Measurements from ENCODE around the gene IL17B.
A peak's percentile ranks its signal among the peaks of the same experiment; 100 is the strongest.

The IL17B gene

DNA sequence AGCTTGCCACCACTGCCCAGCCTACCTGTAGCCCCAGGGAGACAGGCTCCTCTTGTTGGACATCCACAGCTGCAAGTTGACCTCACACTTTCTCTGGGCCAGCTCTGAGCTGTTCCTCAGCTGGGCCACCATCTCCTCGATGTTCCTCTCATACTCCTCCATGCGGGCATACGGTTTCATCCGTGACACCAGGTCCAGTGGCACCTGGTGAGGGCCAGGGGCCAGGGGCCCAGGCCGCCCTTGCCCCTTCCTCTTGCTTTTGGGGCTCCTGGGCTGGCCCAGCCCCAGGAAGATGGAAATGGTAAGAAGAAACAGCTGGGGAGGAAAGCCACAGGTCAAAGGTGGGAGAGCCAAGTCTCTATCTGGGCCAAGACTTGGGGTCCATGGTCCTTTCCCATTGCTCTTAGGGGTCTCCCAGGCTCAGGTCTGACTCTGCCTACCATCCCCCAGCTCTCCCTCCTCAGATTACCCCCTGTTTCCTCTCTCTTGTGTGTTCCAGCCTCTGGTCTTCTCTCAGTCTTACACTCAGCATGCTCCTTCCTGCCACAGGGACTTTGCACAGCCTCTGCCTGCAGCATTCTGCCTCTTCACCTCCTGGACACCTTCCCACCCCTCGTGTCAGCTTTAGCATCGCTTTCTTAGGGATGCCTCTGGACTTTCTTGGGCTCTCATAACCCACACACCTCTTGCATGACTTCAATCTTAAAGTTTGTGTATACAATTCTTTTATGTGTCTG lies 2.2 kb downstream of the IL17B start:
- no peak for DNase-seq (ENCODE audit: low read depth, low spot score)

DNA sequence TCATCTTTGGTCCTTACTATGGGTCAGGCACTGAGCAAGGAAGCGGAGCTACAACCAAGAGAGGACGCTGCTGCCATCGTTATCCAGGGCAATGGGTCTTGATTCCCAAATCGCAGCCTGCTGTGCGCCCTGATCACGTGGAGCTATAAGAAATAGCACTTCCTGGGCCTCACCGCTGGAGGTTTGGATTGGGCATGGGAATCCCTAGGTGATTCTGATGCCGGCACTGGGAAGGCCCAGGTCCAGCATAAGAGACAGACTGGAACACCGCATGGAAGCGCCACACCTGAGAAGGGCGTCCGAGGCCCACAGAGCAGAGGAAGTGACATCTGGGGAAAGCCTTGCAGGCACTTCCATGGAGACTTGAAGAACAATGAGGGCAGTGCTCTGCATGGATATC lies 3.0 kb downstream of the IL17B start:
- DNase-seq (ENCODE audit: low read depth, low spot score) = no peak

- no peak for DNase-seq (ENCODE audit: low read depth, low spot score)
These were observed 3.7 kb downstream of the IL17B start for GRCh38 chr5:149375434-149375833.

DNA sequence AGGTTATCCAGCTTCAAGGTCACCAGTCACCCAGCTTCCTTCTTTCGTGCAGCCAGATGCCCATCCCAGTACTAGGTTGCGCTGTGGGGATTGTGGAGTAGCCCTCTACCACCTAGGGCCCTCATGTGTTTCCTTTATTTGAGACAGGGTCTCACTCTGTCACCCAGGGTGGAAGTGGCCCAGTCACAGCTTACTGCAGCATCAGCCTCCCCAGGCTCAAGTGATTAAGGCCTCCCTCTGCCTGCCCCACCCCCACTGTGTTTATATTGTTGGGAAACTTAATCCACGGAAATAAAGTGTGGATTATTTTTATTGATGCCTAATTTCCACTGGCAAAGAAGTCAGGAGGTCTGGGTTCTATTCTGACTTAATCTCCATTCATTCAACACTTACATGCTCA lies 4.3 kb downstream of the IL17B start:
- no peak for DNase-seq (ENCODE audit: low read depth, low spot score)

GRCh38 chr5:149374303-149374702 lies 4.8 kb downstream of the IL17B start:
- no peak for DNase-seq (ENCODE audit: low read depth, low spot score)

- no peak for DNase-seq (ENCODE audit: low read depth, low spot score)
These were observed 6.2 kb downstream of the IL17B start for GRCh38 chr5:149372932-149373331.

GRCh38 chr5:149372076-149372795 lies 6.9 kb downstream of the IL17B start:
- no peak for DNase-seq (ENCODE audit: low read depth, low spot score)

DNA sequence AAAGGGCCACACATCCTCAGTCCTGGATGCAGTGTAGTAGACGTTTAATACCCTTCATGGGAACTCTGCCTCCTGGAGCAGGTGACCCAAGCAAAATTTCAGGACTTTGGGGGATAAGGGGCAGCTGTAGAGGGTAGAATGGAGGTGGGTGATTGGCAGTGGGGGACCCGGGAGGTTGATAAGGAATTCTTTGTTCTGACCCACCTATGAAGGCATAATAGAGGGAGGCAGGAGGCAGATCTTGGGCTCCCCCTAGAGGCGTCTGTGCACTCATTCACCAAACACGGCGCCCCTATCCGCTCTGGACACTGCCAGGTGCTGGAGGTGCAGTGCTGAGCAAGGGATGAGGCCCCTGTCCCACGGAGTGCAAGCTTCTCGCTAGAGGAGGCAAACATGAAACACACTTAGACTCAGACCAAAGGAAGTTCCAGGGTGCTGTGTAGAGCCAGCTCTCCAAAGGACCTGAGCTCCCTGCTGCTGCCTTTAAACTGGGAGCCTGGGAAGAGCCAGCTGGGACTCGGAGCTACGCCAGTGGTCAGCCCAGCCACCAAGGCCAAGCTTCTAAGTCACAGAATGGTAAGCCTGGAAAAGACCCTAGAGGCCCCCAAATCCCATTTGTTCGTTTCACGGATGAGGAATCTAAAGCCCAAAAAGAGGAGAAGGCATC lies 7.7 kb downstream of the IL17B start:
- DNase-seq (ENCODE audit: low read depth, low spot score) = no peak

DNA sequence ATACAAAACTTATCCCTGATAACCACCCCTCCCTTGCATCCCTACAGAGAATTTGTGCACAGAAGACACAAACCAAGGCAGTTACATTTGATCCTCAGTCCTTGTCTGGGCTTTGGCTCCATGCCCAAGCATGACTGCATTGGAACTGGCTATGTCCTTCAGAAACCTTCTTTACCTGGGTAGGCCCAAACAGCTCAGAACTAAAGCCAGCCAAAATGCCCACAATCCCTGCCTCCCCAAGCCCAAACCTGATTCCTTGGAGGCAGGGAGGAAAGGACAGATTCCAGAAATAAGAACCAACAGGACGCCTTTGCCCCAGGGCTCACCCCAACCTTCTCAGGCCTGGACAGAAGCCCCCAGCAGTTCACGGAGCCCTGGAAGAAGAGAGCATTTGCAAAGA lies 8.2 kb downstream of the IL17B start:
- no peak for DNase-seq (ENCODE audit: low read depth, low spot score)

- DNase-seq (ENCODE audit: low read depth, low spot score) = no peak
These were observed 11.0 kb downstream of the IL17B start for GRCh38 chr5:149367972-149368645.

- peak; percentile 34 for DNase-seq (ENCODE audit: low read depth, low spot score)
These were observed 11.7 kb downstream of the IL17B start for GRCh38 chr5:149367249-149367971.

- no peak for DNase-seq (ENCODE audit: low read depth, low spot score)
These were observed 12.8 kb downstream of the IL17B start for GRCh38 chr5:149366169-149366729.

DNA sequence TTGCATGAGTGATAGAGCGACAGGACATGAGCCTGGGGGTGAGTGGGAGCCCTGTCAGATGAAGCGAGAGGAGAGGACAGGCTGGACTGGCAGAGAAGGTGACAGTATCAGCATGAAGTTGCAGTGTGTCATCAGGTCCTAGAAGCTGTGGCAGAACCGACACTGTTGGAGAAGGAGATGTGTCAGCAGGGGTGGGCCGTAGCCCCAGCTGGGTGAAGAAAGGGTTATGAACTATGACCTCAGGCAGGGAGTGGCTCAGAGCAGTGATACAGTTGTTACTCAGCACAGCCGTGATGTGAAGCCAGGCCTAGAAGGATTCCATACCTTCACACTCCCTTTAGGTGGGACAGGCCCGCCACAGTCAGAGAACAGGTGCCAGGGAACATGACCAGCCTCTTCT lies 13.7 kb downstream of the IL17B start:
- DNase-seq (ENCODE audit: low read depth, low spot score) = no peak

DNA sequence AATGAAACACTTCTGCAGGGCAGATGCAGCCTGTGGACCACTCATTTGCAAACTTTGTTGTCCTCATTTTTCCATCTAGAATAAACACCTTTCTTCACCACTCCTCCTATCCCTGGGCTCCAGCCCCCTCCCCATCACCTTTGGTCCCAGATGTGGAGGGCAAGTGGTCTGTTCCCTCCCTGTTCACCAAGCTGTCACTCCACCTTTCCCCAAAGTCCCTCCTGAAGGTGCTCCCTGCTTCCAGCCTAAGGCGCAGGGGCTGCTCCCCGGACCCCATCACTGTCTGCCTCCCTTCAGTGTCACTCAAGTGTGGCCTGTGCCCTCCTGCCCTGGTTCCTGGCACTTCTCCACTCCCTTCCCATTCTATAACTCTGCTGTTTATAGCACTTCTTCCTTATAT lies 14.4 kb downstream of the IL17B start:
- no peak for DNase-seq (ENCODE audit: low read depth, low spot score)

DNA sequence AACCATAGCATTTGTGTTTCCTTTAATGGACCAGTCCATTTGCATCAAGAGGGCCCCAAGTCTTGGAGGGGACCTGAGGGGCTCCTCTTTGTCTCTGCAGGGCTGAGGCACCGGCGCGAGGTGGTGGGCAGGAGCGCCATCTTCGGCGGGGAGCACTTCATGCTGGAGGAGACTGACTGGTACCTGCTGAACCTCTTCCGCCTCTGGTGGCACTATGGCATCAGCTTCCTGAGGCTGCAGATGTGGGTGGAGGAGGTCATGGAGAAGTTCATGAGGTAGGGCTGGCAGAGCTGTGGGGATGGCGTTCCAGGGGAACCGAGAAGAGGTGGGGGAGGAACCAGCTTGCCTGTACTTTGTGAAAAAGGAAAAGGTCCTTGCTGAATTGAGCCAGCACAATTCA lies 15.2 kb downstream of the IL17B start:
- no peak for DNase-seq (ENCODE audit: low read depth, low spot score)

GRCh38 chr5:149363358-149363757 lies 15.7 kb downstream of the IL17B start:
- DNase-seq (ENCODE audit: low read depth, low spot score) = no peak

DNA sequence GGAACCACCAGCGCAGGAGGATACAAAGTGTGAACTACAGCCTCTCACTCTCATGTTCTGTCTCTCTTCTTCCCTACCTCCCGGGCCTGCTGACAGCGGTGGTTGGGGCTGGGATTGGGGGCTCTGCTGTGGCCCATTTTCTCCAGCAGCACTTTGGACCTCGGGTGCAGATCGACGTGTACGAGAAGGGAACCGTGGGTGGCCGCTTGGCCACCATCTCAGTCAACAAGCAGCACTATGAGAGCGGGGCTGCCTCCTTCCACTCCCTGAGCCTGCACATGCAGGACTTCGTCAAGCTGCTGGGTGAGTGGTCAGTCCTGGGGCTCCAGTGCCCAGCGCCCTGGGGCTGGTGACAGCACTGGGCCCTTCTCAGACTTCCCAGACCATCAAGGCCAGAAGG lies 16.6 kb downstream of the IL17B start:
- DNase-seq (ENCODE audit: low read depth, low spot score) = no peak

GRCh38 chr5:149360272-149360671 lies 18.8 kb downstream of the IL17B start:
- DNase-seq (ENCODE audit: low read depth, low spot score) = no peak

DNA sequence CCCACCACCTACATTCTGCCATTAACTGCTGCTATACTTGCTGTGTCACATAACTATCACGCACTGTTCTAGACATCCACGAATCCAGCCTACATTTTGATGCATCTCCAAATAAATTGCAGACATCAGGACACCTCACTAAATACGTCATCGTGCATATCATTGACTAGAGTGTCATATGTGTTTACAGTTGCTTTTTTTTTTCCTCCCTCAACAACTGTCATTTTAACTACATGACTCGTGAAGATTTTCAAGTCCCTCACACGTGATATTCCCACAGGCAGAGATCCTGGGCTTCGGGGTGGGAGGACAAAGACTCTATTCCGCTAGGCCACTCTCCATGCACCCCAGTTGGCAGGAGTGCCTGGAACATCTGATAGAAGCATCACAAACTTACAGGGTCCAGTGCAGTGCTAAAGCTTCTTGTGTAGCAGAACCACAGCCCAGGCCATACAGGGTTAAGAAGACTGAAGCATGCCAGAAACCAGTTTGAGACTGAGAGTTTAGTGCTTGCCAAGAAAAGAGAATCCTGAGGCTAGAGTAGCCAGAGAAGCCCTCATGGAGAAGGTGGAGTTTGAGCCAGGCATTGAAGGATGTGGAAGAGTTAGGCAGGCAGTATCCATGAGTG lies 20.1 kb downstream of the IL17B start:
- no peak for DNase-seq (ENCODE audit: low read depth, low spot score)

DNA sequence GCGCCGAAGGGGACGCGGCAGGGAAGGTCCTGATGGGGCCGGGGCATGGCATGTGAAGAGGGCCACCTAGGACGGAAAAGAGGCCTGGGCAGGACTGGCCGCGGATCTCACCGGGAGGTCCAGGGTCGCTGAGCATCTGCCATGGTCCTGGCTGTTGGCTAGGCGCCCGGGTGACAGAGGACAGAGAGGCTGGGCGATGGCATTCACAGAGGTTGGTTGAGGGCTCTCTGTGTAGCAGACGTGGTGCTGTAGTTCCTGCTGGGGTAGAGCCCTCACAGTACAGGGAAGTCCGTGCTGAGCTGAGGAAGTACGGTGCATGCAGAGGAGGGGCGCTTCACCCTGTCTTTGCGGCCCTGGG lies 20.8 kb downstream of the IL17B start:
- no peak for DNase-seq (ENCODE audit: low read depth, low spot score)
